Placental pericyte (primary cell): ENCODE measurements around the gene BRPF3. TPM values are rescaled to one million over a fixed set of nuclear protein-coding genes. Genes with fewer than 3 reads are reported as not detected.

Source experiments
- total RNA-seq: library from RNA; depleted of rRNA; stranded (reverse); fragments of >200 nt; gene quantifications from 2 replicates; pipeline ENCODE4 v1.2.3, GENCODE V29; 2012

BRPF3 gene
- 22.5 and 37.6 TPM in 2 replicates for total RNA-seq

GRCh38 chr6:36196113-36196879 is at the start of gene BRPF3:
BRPF3 (plus strand) TSS chr6:36196744; CDS start chr6:36200323, 3,579 bp downstream.

GRCh38 chr6:36269834-36270705 is 73.5 kb downstream of the BRPF3 start, which contains the start of gene PNPLA1:
PNPLA1 (plus strand) TSS chr6:36270060; CDS start chr6:36270460, 400 bp downstream.

Other genes starting within 250 kb of the BRPF3 start
- gene SLC26A8, start 172.1 kb upstream of the BRPF3 start, total RNA-seq: not detected in 2 replicates
- gene MAPK14, start 168.9 kb upstream of the BRPF3 start, total RNA-seq: 57.1 and 93.5 TPM in 2 replicates
- gene MAPK13, start 66.2 kb upstream of the BRPF3 start, total RNA-seq: 12.5 and 21.9 TPM in 2 replicates
- gene PNPLA1, start 73.3 kb downstream of the BRPF3 start, total RNA-seq: 0.14 TPM in 1 of 2 replicates, not detected in the other
- not detected in 2 replicates for gene BNIP5, start 140.1 kb downstream of the BRPF3 start, total RNA-seq
- 0.29 and 0.88 TPM in 2 replicates for gene ETV7, start 190.9 kb downstream of the BRPF3 start, total RNA-seq
- not detected in 2 replicates for gene PXT1, start 246.1 kb downstream of the BRPF3 start, total RNA-seq
- 34.1 and 74.6 TPM in 2 replicates for gene KCTD20, start 246.3 kb downstream of the BRPF3 start, total RNA-seq